ENCODE data around the gene ABLIM3.

DNA sequence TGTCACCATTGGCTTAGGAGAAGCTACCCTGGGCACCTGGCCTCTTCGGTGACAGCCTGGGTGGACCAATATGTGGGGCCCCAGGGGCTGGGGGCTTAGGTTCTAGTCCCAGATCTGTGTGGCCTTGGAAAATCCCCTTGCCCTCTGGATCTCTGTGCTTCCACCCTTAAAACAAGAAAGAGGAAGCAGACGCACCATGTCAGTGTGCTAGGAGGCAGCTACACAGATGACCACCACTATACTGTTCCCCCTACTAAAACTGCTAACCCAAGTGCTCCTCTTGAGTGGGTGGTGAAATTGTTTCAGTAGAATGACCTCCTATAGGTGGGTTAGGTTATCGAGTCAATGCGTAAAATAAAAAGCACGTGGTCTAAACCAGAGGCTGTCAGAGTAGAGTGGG lies 161.3 kb downstream of the ABLIM3 start:
- no peak for TF ChIP-seq YY1 (IDR thresholded peaks at IDR 0.05; ENCODE audit: low read depth, low read length)
- TF ChIP-seq, protein P1, sequence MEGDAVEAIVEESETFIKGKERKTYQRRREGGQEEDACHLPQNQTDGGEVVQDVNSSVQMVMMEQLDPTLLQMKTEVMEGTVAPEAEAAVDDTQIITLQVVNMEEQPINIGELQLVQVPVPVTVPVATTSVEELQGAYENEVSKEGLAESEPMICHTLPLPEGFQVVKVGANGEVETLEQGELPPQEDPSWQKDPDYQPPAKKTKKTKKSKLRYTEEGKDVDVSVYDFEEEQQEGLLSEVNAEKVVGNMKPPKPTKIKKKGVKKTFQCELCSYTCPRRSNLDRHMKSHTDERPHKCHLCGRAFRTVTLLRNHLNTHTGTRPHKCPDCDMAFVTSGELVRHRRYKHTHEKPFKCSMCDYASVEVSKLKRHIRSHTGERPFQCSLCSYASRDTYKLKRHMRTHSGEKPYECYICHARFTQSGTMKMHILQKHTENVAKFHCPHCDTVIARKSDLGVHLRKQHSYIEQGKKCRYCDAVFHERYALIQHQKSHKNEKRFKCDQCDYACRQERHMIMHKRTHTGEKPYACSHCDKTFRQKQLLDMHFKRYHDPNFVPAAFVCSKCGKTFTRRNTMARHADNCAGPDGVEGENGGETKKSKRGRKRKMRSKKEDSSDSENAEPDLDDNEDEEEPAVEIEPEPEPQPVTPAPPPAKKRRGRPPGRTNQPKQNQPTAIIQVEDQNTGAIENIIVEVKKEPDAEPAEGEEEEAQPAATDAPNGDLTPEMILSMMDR (IDR thresholded peaks at IDR 0.05 in 2 of 3, conservative IDR thresholded peaks at IDR 0.05 in 1 of 3; ENCODE audit: control insufficient read depth in 2 of 3, extremely low read depth in 1 of 3, insufficient read depth in 1 of 3, low read depth in 3 of 3, low read length in 3 of 3): no peak
